GM12878 (cell line): ENCODE measurements around the gene MFN1. TPM values are rescaled to one million over a fixed set of nuclear protein-coding genes. Genes with fewer than 3 reads are reported as not detected.

Source experiments
- ATF2 ChIP-seq: IDR thresholded peaks from 2 replicates; pipeline ENCODE4 v1.6.1; 2012; ENCODE audit warnings: low read length, inconsistent platforms
- JUNB ChIP-seq: IDR thresholded peaks from 2 replicates; pipeline ENCODE4 v1.6.1; 2016; ENCODE audit warnings: antibody characterized with exemption, mild to moderate bottlenecking
- RCOR1 ChIP-seq: conservative IDR thresholded peaks from 2 replicates; pipeline ENCODE4 v1.6.1; 2012; ENCODE audit warnings: low read depth, low read length, improper control_type of control experiment
- SIN3A ChIP-seq: IDR thresholded peaks from 2 replicates; pipeline ENCODE4 v1.6.1; 2012; ENCODE audit warnings: low read depth, low read length, improper control_type of control experiment
- TARDBP ChIP-seq: IDR thresholded peaks from 2 replicates; pipeline ENCODE4 v1.6.1; 2016; ENCODE audit warnings: borderline replicate concordance
- TCF3 ChIP-seq: IDR thresholded peaks from 2 replicates; pipeline ENCODE4 v1.6.1; 2012; ENCODE audit warnings: low read depth, mild to moderate bottlenecking, low read length, borderline replicate concordance; ENCODE audit not compliant: insufficient read depth
- TCF7 ChIP-seq: IDR thresholded peaks from 2 replicates; pipeline ENCODE4 v1.6.1; 2014; ENCODE audit warnings: antibody characterized with exemption, borderline replicate concordance
- YBX1 ChIP-seq: fragments of 450-650 bp; IDR thresholded peaks from 2 replicates; pipeline ENCODE4 v1.6.1; 2016; ENCODE audit warnings: antibody characterized with exemption
- ZNF592 ChIP-seq: fragments of 450-650 bp; IDR thresholded peaks from 2 replicates; pipeline ENCODE4 v1.6.1; 2017; ENCODE audit warnings: mild to moderate bottlenecking, moderate library complexity
- polyA plus RNA-seq, 11 experiments: library from polyadenylated mRNA; depleted of rRNA in 4 of 11; unstranded in 6 of 11; stranded (reverse) in 5 of 11; fragments of >200 nt; fragmentation: Nextera tagmentation in 4 of 11; fragmentation: Illumina TruSeq in 1 of 11; extraction: Ambion mirVana in 4 of 11; extraction: Trizol in 1 of 11; gene quantifications; 1 replicate in 1 of 11; 2 replicates in 10 of 11; pipeline versions ENCODE4 v1.2.1 to v1.2.3, GENCODE V29; 2011 to 2016; ENCODE audit warnings: inconsistent platforms in 2 of 11, missing spikeins in 2 of 11, low read depth in 1 of 11
- total RNA-seq, 4 experiments: library from RNA; depleted of rRNA in 3 of 4; stranded (reverse); fragments of >200 nt in 3 of 4; fragmentation: Illumina TruSeq in 1 of 4; extraction: Trizol in 1 of 4; gene quantifications; 2 replicates each; pipeline versions ENCODE4 v1.2.1 to v1.2.3, GENCODE V29; 2013 to 2021

Gene MFN1
- total and polyA plus RNA-seq, 10 of the 15 experiments (the other 5 are each of a cell fraction or from before 2014, with no cell fraction given) = 14.4 to 120 (median 39.8) TPM

DNA sequence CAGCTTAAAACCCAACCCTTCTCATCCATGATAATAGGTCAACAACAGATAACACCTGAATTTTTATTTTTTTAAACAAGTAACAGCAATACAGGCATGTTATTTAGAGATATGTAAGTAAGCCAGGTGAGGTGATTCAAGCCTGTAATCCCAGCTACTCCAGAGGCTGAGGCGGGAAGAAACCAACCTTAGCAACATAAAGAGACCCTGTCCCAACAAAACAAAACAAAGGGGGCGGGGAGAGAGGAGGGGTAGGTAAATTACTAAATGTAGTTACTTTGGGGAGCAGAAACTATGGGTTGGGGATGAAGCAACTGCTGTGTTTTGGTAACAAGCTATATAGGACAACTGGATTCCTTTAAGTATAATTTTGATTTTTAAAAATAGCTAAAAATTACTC, 56.8 kb downstream of the MFN1 start (continued):
- no peak for TF ChIP-seq ZNF592
- no peak for TF ChIP-seq SIN3A
- no peak for TF ChIP-seq TARDBP
- TF ChIP-seq ATF2 = no peak
- no peak for TF ChIP-seq JUNB
- no peak for TF ChIP-seq TCF3
- no peak for TF ChIP-seq RCOR1
- TF ChIP-seq TCF7 = no peak
- TF ChIP-seq YBX1 = no peak
